HG03139 (cell line): ENCODE data around the gene EXOSC3.

Experiments
- ATAC-seq: cut with Tn5 transposase; IDR thresholded peaks from one replicate; pipeline ENCODE4 v1.9.1; 2021; ENCODE audit not compliant: unreplicated experiment

The EXOSC3 gene

DNA sequence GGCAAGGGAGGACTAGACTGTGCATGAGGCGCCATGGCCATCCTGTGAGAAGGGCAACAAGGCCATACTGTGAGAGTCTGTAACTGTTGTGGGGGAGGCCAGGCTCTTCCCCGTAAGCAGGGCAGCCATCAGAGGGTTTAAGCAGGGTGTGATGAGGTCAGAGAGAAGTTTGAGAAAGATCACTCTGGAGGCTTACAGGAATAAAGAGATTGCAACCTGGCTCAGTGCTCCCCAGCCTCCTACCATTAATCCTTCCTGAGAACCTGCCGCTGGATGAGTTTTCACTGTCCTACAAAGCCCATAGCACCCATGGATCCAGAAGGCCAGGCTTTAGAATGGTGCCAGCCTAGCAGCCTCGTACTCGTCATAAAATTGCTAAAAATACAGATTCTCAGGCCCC, 45.6 kb downstream of the EXOSC3 start:
- no peak for ATAC-seq

DNA sequence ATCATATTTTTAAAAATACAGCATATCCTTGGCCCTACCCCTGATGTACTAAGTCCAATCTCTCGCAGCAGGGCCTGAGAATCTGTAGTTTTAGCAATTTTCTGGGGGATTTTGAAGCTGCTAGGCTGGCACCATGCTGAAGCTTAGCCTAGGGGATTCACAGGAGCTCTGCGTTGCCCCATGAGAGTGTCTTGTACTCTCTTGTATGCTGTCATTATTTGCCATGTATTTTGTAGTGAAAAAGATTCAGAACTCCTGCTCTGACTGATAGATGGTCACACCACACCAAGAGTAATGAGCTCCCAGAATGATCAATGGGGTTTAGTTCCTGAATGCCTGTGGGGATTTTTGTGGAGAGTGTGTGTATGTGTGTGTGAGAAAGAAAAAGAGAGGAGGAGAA, 51.9 kb downstream of the EXOSC3 start:
- ATAC-seq: no peak

DNA sequence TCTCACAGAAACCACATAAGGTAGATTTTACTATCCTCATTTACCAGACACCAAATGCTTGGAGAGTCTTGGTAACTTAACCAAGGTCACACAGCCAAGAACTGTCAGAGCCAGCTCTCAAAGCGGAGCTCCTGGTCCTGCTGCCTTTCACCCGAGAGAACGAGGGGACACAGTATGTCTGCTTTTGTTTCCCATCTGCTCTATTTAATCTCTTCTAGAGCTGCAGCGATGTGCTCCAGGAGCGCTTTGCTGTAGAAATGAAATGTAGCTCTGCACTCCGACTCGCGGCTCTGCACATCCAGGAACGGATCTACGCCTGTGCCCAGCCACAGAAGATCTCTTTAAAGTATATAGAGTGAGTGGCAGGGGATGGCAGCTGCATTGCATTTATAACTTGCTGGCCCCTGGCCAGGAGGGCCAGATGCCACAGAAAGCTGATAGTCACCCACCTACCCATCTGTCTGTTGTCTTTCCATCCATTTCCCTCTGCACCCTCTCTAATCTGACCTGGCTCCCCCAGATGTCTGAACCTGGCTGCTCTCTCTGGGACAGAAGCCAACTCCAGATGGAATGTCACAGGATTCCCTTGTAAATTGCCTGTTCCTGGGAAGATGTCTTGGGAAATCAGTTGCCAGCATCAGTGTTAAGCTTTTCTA, 52.6 kb downstream of the EXOSC3 start:
- ATAC-seq: no peak

DNA sequence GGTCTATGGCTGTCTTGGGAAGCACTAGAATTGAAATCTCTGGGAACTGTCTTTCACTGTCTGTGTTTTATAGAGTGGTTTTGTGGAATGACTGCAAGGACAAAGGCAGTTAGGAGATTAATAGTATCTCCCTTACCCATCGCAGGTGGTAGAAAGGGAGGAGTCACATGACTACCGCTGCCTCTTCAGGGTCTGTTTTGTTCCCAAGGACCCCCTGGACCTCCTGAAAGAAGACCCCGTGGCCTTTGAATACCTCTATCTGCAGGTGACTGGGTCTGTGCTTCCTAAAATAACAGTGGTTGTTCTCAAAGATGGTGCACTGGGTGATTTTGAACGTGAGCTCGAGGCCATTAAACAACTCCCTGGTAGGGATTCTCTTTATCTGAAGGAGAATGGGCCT, 54.0 kb downstream of the EXOSC3 start:
- ATAC-seq: no peak

DNA sequence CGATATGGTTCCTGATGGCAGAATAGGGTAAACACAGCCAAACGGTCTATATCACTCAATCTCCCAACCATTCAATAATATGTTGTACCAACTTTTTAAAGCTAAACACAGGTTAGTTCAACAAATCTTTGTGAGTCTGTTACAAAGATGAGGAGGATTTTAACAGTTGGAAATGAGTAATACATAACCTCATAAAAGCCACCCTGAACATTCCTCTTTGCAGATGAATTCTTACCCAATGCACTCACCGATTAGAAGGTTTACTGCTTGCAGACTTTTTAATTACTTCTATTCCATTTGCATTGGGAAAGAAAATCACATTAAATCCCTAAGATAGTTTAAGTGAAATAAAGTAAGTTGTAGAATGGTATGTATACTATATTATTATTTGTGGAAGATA, 54.6 kb downstream of the EXOSC3 start:
- ATAC-seq: no peak
